HepG2 (cell line): ENCODE data around the gene RPRML. TPM values are rescaled to one million over a fixed set of nuclear protein-coding genes. Genes with fewer than 3 reads are reported as not detected.

Experiments
- DMTF1 ChIP-seq: sonication (generic); formaldehyde crosslinking; IDR thresholded peaks from 2 replicates; pipeline ENCODE4 v1.4.0; 2020; ENCODE audit warnings: mild to moderate bottlenecking, missing genetic modification reagents
- EED ChIP-seq: sonication (generic); formaldehyde crosslinking; IDR thresholded peaks from 2 replicates; pipeline ENCODE4 v1.5.0; 2020; ENCODE audit warnings: mild to moderate bottlenecking, missing genetic modification reagents
- HOXA7 ChIP-seq: sonication (generic); formaldehyde crosslinking; IDR thresholded peaks from 2 replicates; pipeline ENCODE4 v1.8.1; 2022; ENCODE audit warnings: mild to moderate bottlenecking, missing genetic modification reagents, moderate library complexity
- MAFF ChIP-seq: IDR thresholded peaks from 2 replicates; pipeline ENCODE4 v1.6.1; 2011; ENCODE audit warnings: low read depth, low read length, improper control_type of control experiment
- MXD3 ChIP-seq: IDR thresholded peaks from 2 replicates; pipeline ENCODE4 v1.6.1; 2016; ENCODE audit warnings: mild to moderate bottlenecking, missing biosample characterization, missing genetic modification reagents
- REPIN1 ChIP-seq: sonication (generic); formaldehyde crosslinking; IDR thresholded peaks from 2 replicates; pipeline ENCODE4 v1.8.0; 2022; ENCODE audit warnings: missing genetic modification reagents, low read depth, mild to moderate bottlenecking, borderline replicate concordance
- SMARCE1 ChIP-seq: fragments of 450-650 bp; IDR thresholded peaks from 2 replicates; pipeline ENCODE4 v1.6.1; 2017; ENCODE audit warnings: borderline replicate concordance
- TCF7L2 ChIP-seq: IDR thresholded peaks from 2 replicates; pipeline ENCODE4 v1.6.1; 2011; ENCODE audit warnings: mild to moderate bottlenecking, low read depth, low read length, moderate library complexity
- TFDP1 ChIP-seq: IDR thresholded peaks from 2 replicates; pipeline ENCODE4 v1.6.1; 2016; ENCODE audit warnings: missing compliant biosample characterization, missing genetic modification reagents, borderline replicate concordance
- YY1 ChIP-seq: IDR thresholded peaks from 2 replicates; pipeline ENCODE4 v1.6.1; 2011; ENCODE audit warnings: low read length, low read depth, moderate library complexity, mild to moderate bottlenecking; ENCODE audit not compliant: insufficient read depth, insufficient replicate concordance
- ZNF224 ChIP-seq: sonication (generic); formaldehyde crosslinking; IDR thresholded peaks from 2 replicates; pipeline ENCODE4 v1.5.0; 2020; ENCODE audit warnings: mild to moderate bottlenecking, missing genetic modification reagents
- polyA plus RNA-seq, 8 experiments: library from polyadenylated mRNA; depleted of rRNA in 3 of 8; stranded (reverse) in 7 of 8; unstranded in 1 of 8; fragments of >200 nt; fragmentation: Illumina TruSeq in 4 of 8; extraction: Trizol in 4 of 8; gene quantifications; 2 replicates each; pipeline versions ENCODE4 v1.2.1 to v1.2.3, GENCODE V29; 2011 to 2016; ENCODE audit warnings: low read depth in 4 of 8, missing spikeins in 1 of 8, mixed read lengths in 1 of 8; ENCODE audit not compliant: insufficient read depth in 1 of 8
- total RNA-seq, 5 experiments: library from RNA; depleted of rRNA; stranded (reverse); fragments of >200 nt; fragmentation: Illumina TruSeq; extraction: Trizol; gene quantifications; 2 replicates each; pipeline ENCODE4 v1.2.3, GENCODE V29; 2016; ENCODE audit warnings: low read depth in 1 of 5
- TF ChIP-seq, protein P1 (sequence below): sonication (generic); formaldehyde crosslinking; IDR thresholded peaks from 2 replicates; pipeline ENCODE4 v1.4.0; 2020; ENCODE audit warnings: missing genetic modification reagents
- TF ChIP-seq, protein P2 (sequence below): sonication (generic); formaldehyde crosslinking; IDR thresholded peaks from 2 replicates; pipeline ENCODE4 v1.4.0; 2020; ENCODE audit warnings: missing genetic modification reagents
- TF ChIP-seq, protein P3 (sequence below): sonication (generic); formaldehyde crosslinking; IDR thresholded peaks from 2 replicates; pipeline ENCODE4 v1.4.0; 2020; ENCODE audit warnings: missing genetic modification reagents
- TF ChIP-seq, protein P4 (sequence below): sonication (generic); formaldehyde crosslinking; IDR thresholded peaks from 2 replicates; pipeline ENCODE4 v1.4.0; 2020; ENCODE audit warnings: missing genetic modification reagents, mild to moderate bottlenecking, borderline replicate concordance

The RPRML gene
- total and polyA plus RNA-seq, 2 of the 13 experiments (the other 11 are each of a cell fraction or from before 2014, with no cell fraction given) = not detected

GRCh38 chr17:46940692-46941404 lies 38.2 kb downstream of the RPRML start (continued):
- TF ChIP-seq, protein P1, sequence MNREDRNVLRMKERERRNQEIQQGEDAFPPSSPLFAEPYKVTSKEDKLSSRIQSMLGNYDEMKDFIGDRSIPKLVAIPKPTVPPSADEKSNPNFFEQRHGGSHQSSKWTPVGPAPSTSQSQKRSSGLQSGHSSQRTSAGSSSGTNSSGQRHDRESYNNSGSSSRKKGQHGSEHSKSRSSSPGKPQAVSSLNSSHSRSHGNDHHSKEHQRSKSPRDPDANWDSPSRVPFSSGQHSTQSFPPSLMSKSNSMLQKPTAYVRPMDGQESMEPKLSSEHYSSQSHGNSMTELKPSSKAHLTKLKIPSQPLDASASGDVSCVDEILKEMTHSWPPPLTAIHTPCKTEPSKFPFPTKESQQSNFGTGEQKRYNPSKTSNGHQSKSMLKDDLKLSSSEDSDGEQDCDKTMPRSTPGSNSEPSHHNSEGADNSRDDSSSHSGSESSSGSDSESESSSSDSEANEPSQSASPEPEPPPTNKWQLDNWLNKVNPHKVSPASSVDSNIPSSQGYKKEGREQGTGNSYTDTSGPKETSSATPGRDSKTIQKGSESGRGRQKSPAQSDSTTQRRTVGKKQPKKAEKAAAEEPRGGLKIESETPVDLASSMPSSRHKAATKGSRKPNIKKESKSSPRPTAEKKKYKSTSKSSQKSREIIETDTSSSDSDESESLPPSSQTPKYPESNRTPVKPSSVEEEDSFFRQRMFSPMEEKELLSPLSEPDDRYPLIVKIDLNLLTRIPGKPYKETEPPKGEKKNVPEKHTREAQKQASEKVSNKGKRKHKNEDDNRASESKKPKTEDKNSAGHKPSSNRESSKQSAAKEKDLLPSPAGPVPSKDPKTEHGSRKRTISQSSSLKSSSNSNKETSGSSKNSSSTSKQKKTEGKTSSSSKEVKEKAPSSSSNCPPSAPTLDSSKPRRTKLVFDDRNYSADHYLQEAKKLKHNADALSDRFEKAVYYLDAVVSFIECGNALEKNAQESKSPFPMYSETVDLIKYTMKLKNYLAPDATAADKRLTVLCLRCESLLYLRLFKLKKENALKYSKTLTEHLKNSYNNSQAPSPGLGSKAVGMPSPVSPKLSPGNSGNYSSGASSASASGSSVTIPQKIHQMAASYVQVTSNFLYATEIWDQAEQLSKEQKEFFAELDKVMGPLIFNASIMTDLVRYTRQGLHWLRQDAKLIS = no peak
- TF ChIP-seq HOXA7 (CRISPR knock-in tag) (no peak), EED (CRISPR knock-in tag) (no peak), ZNF224 (CRISPR knock-in tag) (peak; percentile 38; the same call in 1 of the 2 replicates), YY1 (no peak), MAFF (no peak), DMTF1 (no peak), REPIN1 (CRISPR knock-in tag) (peak; percentile 89; the same call in 1 of the 2 replicates), TFDP1 (CRISPR knock-in tag) (peak; percentile 64; the same call in 1 of the 2 replicates), TCF7L2 (no peak), MXD3 (CRISPR knock-in tag) (no peak), SMARCE1 (no peak)
- TF ChIP-seq, protein P2, sequence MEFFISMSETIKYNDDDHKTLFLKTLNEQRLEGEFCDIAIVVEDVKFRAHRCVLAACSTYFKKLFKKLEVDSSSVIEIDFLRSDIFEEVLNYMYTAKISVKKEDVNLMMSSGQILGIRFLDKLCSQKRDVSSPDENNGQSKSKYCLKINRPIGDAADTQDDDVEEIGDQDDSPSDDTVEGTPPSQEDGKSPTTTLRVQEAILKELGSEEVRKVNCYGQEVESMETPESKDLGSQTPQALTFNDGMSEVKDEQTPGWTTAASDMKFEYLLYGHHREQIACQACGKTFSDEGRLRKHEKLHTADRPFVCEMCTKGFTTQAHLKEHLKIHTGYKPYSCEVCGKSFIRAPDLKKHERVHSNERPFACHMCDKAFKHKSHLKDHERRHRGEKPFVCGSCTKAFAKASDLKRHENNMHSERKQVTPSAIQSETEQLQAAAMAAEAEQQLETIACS (CRISPR knock-in tag) = 0 out of 2 replicates have a peak, but pooled peaks have one; percentile 45
- TF ChIP-seq, protein P3, sequence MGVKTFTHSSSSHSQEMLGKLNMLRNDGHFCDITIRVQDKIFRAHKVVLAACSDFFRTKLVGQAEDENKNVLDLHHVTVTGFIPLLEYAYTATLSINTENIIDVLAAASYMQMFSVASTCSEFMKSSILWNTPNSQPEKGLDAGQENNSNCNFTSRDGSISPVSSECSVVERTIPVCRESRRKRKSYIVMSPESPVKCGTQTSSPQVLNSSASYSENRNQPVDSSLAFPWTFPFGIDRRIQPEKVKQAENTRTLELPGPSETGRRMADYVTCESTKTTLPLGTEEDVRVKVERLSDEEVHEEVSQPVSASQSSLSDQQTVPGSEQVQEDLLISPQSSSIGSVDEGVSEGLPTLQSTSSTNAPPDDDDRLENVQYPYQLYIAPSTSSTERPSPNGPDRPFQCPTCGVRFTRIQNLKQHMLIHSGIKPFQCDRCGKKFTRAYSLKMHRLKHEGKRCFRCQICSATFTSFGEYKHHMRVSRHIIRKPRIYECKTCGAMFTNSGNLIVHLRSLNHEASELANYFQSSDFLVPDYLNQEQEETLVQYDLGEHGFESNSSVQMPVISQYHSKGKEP (CRISPR knock-in tag) = no peak
- TF ChIP-seq, protein P4, sequence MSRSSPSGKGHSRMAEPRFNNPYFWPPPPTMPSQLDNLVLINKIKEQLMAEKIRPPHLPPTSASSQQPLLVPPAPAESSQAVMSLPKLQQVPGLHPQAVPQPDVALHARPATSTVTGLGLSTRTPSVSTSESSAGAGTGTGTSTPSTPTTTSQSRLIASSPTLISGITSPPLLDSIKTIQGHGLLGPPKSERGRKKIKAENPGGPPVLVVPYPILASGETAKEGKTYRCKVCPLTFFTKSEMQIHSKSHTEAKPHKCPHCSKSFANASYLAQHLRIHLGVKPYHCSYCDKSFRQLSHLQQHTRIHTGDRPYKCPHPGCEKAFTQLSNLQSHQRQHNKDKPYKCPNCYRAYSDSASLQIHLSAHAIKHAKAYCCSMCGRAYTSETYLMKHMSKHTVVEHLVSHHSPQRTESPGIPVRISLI (CRISPR knock-in tag) = no peak
